Panc1 (cell line): ENCODE results near the gene HOXC6. TPM values are rescaled to one million over a fixed set of nuclear protein-coding genes. Genes with fewer than 3 reads are reported as not detected.

Experiments
- ATAC-seq: fragments of 200-7000 bp; cut with Tn5 transposase; 2 replicates; pipeline ENCODE4 v1.9.1; 2020; ENCODE audit warnings: mild to moderate bottlenecking, moderate library complexity
- BruUV-seq: library from RNA; stranded (reverse); fragments of 400-500 nt; replicated peaks from 2 replicates; lab custom pipeline; 2021; lab: Mats Ljungman, UMichigan
- CTCF ChIA-PET: fragments of 300-600 bp; sonication (Branson Sonifier 250); formaldehyde crosslinking; loops from one replicate; lab custom pipeline; 2022; ENCODE audit warnings: antibody characterized with exemption; lab: Charles Lee
- POLR2A ChIA-PET: fragments of 300-600 bp; sonication (Branson Sonifier 250); formaldehyde crosslinking; loops from one replicate; lab custom pipeline; 2022; ENCODE audit warnings: antibody characterized with exemption; lab: Charles Lee
- DNase-seq: peaks from one replicate; pipeline ENCODE4 v3.0.0-alpha.2; 2010; ENCODE audit warnings: low read depth, low spot score
- H3K27ac ChIP-seq: 2 replicates; pipeline ENCODE4 v1.5.1; 2011; ENCODE audit warnings: mild to moderate bottlenecking, low read length, inconsistent platforms
- H3K27me3 ChIP-seq: fragments of 200-500 bp; sonication (Bioruptor generic); 2 replicates; pipeline ENCODE4 v1.6.0; 2014; ENCODE audit warnings: low read length, inconsistent platforms; ENCODE audit not compliant: control insufficient read depth, insufficient read depth
- H3K36me3 ChIP-seq: fragments of 200-500 bp; sonication (Bioruptor generic); 2 replicates; pipeline ENCODE4 v1.5.1; 2014; ENCODE audit warnings: inconsistent platforms, mild to moderate bottlenecking, low read length, moderate library complexity; ENCODE audit not compliant: control insufficient read depth, insufficient read depth
- H3K4me1 ChIP-seq: 2 replicates; pipeline ENCODE4 v1.5.1; 2011; ENCODE audit warnings: inconsistent platforms, mild to moderate bottlenecking, low read length, moderate library complexity; ENCODE audit not compliant: control insufficient read depth, insufficient read depth
- H3K4me3 ChIP-seq, 2 experiments: 2 replicates each; pipeline ENCODE4 v1.5.1; 2011 to 2012; ENCODE audit warnings: low read depth in 2 of 2, low read length in 2 of 2, mild to moderate bottlenecking in 2 of 2, inconsistent platforms in 1 of 2, moderate library complexity in 1 of 2
- H3K9me3 ChIP-seq: fragments of 200-500 bp; sonication (Bioruptor generic); 2 replicates; pipeline ENCODE4 v1.5.1; 2014; ENCODE audit warnings: low read depth, mild to moderate bottlenecking, inconsistent platforms, low read length, moderate library complexity; ENCODE audit not compliant: control insufficient read depth, insufficient read depth
- CTCF ChIP-seq: fragments of 450-650 bp; IDR thresholded peaks from 2 replicates; pipeline ENCODE4 v1.5.1; 2017; ENCODE audit warnings: mild to moderate bottlenecking
- POLR2AphosphoS5 ChIP-seq: IDR thresholded peaks from 2 replicates; pipeline ENCODE4 v1.6.1; 2012; ENCODE audit warnings: mild to moderate bottlenecking, low read depth, low read length, moderate library complexity
- REST ChIP-seq, 2 experiments: IDR thresholded peaks; 2 replicates each; pipeline ENCODE4 v1.6.1; 2011 to 2012; ENCODE audit warnings: low read depth in 2 of 2, control low read depth in 1 of 2, low read length in 1 of 2, mild to moderate bottlenecking in 1 of 2, moderate library complexity in 1 of 2; ENCODE audit not compliant: insufficient read depth in 1 of 2
- SIN3A ChIP-seq: IDR thresholded peaks from 2 replicates; pipeline ENCODE4 v1.6.1; 2012; ENCODE audit warnings: low read depth, mild to moderate bottlenecking, low read length, moderate library complexity, borderline replicate concordance; ENCODE audit not compliant: insufficient read depth
- TCF7L2 ChIP-seq: IDR thresholded peaks from 2 replicates; pipeline ENCODE4 v1.6.1; 2011; ENCODE audit warnings: mild to moderate bottlenecking, low read depth, low read length, inconsistent platforms
- in situ Hi-C: cut with HindIII; loops from 2 replicates; pipeline ENCODE4 v1.10.0; 2016; ENCODE audit warnings: low sequenced_read_pairs, low pct_unique_long_range_greater_than_20kb
- intact Hi-C: fragments of 100-400 bp; cut with micrococcal nuclease; formaldehyde crosslinking; loops from one replicate; pipeline ENCODE4 v1.10.0; 2022; ENCODE audit not compliant: unreplicated experiment
- total RNA-seq: library from RNA; stranded (reverse); gene quantifications from one replicate; pipeline ENCODE4 v1.2.1, GENCODE V29; 2021; ENCODE audit not compliant: unreplicated experiment

HOXC6 gene
- total RNA-seq, 1 experiment from 2014 or later: 52.2 TPM

GRCh38 chr12:54055552-54055951 is 27.3 kb downstream of the HOXC6 start:
- POLR2A ChIA-PET: interaction anchor here (0.6 kb wide), 2 partner anchors 50 to 73 kb away, joined by 3 to 5 read pairs; no protein-coding TSS in a partner anchor
- no peak for DNase-seq

GRCh38 chr12:54056110-54056509 is 27.9 kb downstream of the HOXC6 start:
- no peak overlapping the region for H3K4me3 ChIP-seq
- POLR2A ChIA-PET: interaction anchor here (0.6 kb wide), 1 partner anchor 74 kb away, joined by 5 read pairs; no protein-coding TSS in a partner anchor

More at GRCh38 chr12:54055552-54055951, 27.3 kb downstream of the HOXC6 start:
- BruUV-seq: no TSS peak
- CTCF ChIA-PET: no interaction called here
- Histone ChIP-seq H3K27ac (no peak overlapping the region), H3K4me1 (peaks cover 43% of the 10 kb centered on the region), H3K9me3 (no peaks in the 10 kb centered on the region), H3K4me3 (no peak overlapping the region), H3K36me3 (no peaks in the 10 kb centered on the region), H3K27me3 (no peaks in the 10 kb centered on the region)
- intact Hi-C loops (no loop called here), in situ Hi-C loops (no loop called here)
- no peak for ATAC-seq
- TF ChIP-seq POLR2AphosphoS5 (no peak), CTCF (no peak), SIN3A (no peak), REST (IDR thresholded peaks at IDR 0.05; ENCODE audit: insufficient read depth in 1 of 2, low read depth in 2 of 2, low read length in 1 of 2) (no peak), TCF7L2 (no peak)

More at GRCh38 chr12:54056110-54056509, 27.9 kb downstream of the HOXC6 start:
- H3K9me3 ChIP-seq: no peaks in the 10 kb centered on the region
- CTCF ChIA-PET: interaction anchor here (0.6 kb wide), 1 partner anchor 15 kb away, joined by 3 read pairs; no protein-coding TSS in a partner anchor
- no peaks in the 10 kb centered on the region for H3K27me3 ChIP-seq
- DNase-seq: no peak
- H3K36me3 ChIP-seq: no peaks in the 10 kb centered on the region
- H3K4me1 ChIP-seq: peaks cover 38% of the 10 kb centered on the region
- no TSS peak for BruUV-seq
- TF ChIP-seq POLR2AphosphoS5: no peak
- TF ChIP-seq REST (IDR thresholded peaks at IDR 0.05; ENCODE audit: insufficient read depth in 1 of 2, low read depth in 2 of 2, low read length in 1 of 2): no peak
- intact Hi-C loops: no loop called here
- in situ Hi-C loops: no loop called here
- H3K27ac ChIP-seq: no peak overlapping the region
- ATAC-seq: no peak
